T-helper 1 cell treated with Interleukin-12 subunit alpha and Interleukin-12 subunit beta and Interleukin-4 antibody, amounts not matched to agents 30 μg/mL and 1 μg/mL, for 36 hours (primary cell): ENCODE results near the gene EFL1.
A peak's percentile ranks its signal among the peaks of the same experiment; 100 is the strongest.

Source experiments
- H3K27ac Mint-ChIP-seq: one replicate; pipeline ENCODE4 v1.8.0; 2021; ENCODE audit warnings: mild to moderate bottlenecking, mixed read lengths
- H3K27me3 Mint-ChIP-seq: one replicate; pipeline ENCODE4 v1.8.0; 2021; ENCODE audit warnings: low read depth, mixed read lengths
- H3K36me3 Mint-ChIP-seq: one replicate; pipeline ENCODE4 v1.8.0; 2021; ENCODE audit warnings: low read depth, mixed read lengths
- H3K4me1 Mint-ChIP-seq: one replicate; pipeline ENCODE4 v1.8.0; 2021; ENCODE audit warnings: low read depth, mixed read lengths
- H3K4me3 Mint-ChIP-seq: one replicate; pipeline ENCODE4 v1.8.0; 2021; ENCODE audit warnings: mild to moderate bottlenecking, moderate library complexity, mixed read lengths
- H3K9me3 Mint-ChIP-seq: one replicate; pipeline ENCODE4 v1.8.0; 2021; ENCODE audit warnings: mixed read lengths

EFL1 gene

GRCh38 chr15:82174471-82175235 lies 87.9 kb downstream of the EFL1 start:
- no peak overlapping the region for H3K27ac Mint-ChIP-seq
- H3K4me3 Mint-ChIP-seq: no peak overlapping the region
- no peaks in the 10 kb centered on the region for H3K9me3 Mint-ChIP-seq
- H3K27me3 Mint-ChIP-seq: no peaks in the 10 kb centered on the region
- H3K4me1 Mint-ChIP-seq: peaks cover 8% of the 10 kb centered on the region
- peaks cover 2% of the 10 kb centered on the region for H3K36me3 Mint-ChIP-seq

- Mint-ChIP-seq H3K27ac (no peak overlapping the region), H3K4me3 (no peak overlapping the region), H3K36me3 (peaks cover 4% of the 10 kb centered on the region), H3K4me1 (peaks cover 20% of the 10 kb centered on the region), H3K9me3 (no peaks in the 10 kb centered on the region), H3K27me3 (no peaks in the 10 kb centered on the region)
Observed at GRCh38 chr15:82173108-82173507, 89.4 kb downstream of the EFL1 start.

GRCh38 chr15:82172506-82172905 lies 90.0 kb downstream of the EFL1 start:
- Mint-ChIP-seq H3K36me3 (peaks cover 4% of the 10 kb centered on the region), H3K9me3 (no peaks in the 10 kb centered on the region)

GRCh38 chr15:82168757-82169156 lies 93.8 kb downstream of the EFL1 start:
- no peaks in the 10 kb centered on the region for H3K27me3 Mint-ChIP-seq
- H3K36me3 Mint-ChIP-seq: peaks cover 6% of the 10 kb centered on the region
- H3K9me3 Mint-ChIP-seq: no peaks in the 10 kb centered on the region
- no peak overlapping the region for H3K4me3 Mint-ChIP-seq
- peak overlapping the region; percentile 52 for H3K27ac Mint-ChIP-seq
- H3K4me1 Mint-ChIP-seq: peaks cover 41% of the 10 kb centered on the region

More at GRCh38 chr15:82172506-82172905, 90.0 kb downstream of the EFL1 start:
- Mint-ChIP-seq H3K4me3 (no peak overlapping the region), H3K27me3 (no peaks in the 10 kb centered on the region), H3K4me1 (peaks cover 24% of the 10 kb centered on the region), H3K27ac (no peak overlapping the region)

GRCh38 chr15:82168296-82168695 lies 94.2 kb downstream of the EFL1 start:
- H3K27me3 Mint-ChIP-seq: no peaks in the 10 kb centered on the region
- H3K4me3 Mint-ChIP-seq: no peak overlapping the region
- peaks cover 6% of the 10 kb centered on the region for H3K36me3 Mint-ChIP-seq
- no peaks in the 10 kb centered on the region for H3K9me3 Mint-ChIP-seq
- peaks cover 41% of the 10 kb centered on the region for H3K4me1 Mint-ChIP-seq
- H3K27ac Mint-ChIP-seq: peak overlapping the region; percentile 52

GRCh38 chr15:82165948-82166376 lies 96.6 kb downstream of the EFL1 start:
- H3K36me3 Mint-ChIP-seq: peaks cover 13% of the 10 kb centered on the region
- H3K9me3 Mint-ChIP-seq: no peaks in the 10 kb centered on the region
- peaks cover 39% of the 10 kb centered on the region for H3K4me1 Mint-ChIP-seq
- peak overlapping the region; percentile 37 for H3K27ac Mint-ChIP-seq
- peak overlapping the region; percentile 12 for H3K4me3 Mint-ChIP-seq
- no peaks in the 10 kb centered on the region for H3K27me3 Mint-ChIP-seq

- Mint-ChIP-seq H3K9me3 (no peaks in the 10 kb centered on the region), H3K4me1 (peaks cover 2% of the 10 kb centered on the region), H3K36me3 (peaks cover 14% of the 10 kb centered on the region), H3K27ac (no peak overlapping the region), H3K27me3 (no peaks in the 10 kb centered on the region), H3K4me3 (no peak overlapping the region)
Observed at GRCh38 chr15:82159922-82160321, 102.6 kb downstream of the EFL1 start.

GRCh38 chr15:82158811-82159210 lies 103.7 kb downstream of the EFL1 start:
- Mint-ChIP-seq H3K27ac (no peak overlapping the region), H3K9me3 (no peaks in the 10 kb centered on the region), H3K36me3 (peaks cover 14% of the 10 kb centered on the region), H3K27me3 (no peaks in the 10 kb centered on the region), H3K4me1 (peaks cover 2% of the 10 kb centered on the region), H3K4me3 (no peak overlapping the region)

- Mint-ChIP-seq H3K27me3 (no peaks in the 10 kb centered on the region), H3K36me3 (peaks cover 20% of the 10 kb centered on the region), H3K4me1 (peaks cover 2% of the 10 kb centered on the region), H3K27ac (no peak overlapping the region), H3K4me3 (no peak overlapping the region), H3K9me3 (no peaks in the 10 kb centered on the region)
Observed at GRCh38 chr15:82150645-82151044, 111.9 kb downstream of the EFL1 start.

GRCh38 chr15:82146990-82147461 lies 115.5 kb downstream of the EFL1 start:
- H3K27me3 Mint-ChIP-seq: no peaks in the 10 kb centered on the region
- H3K4me3 Mint-ChIP-seq: no peak overlapping the region
- H3K4me1 Mint-ChIP-seq: no peaks in the 10 kb centered on the region
- no peaks in the 10 kb centered on the region for H3K9me3 Mint-ChIP-seq
- no peak overlapping the region for H3K27ac Mint-ChIP-seq
- H3K36me3 Mint-ChIP-seq: peaks cover 19% of the 10 kb centered on the region

- Mint-ChIP-seq H3K9me3 (no peaks in the 10 kb centered on the region), H3K4me1 (no peaks in the 10 kb centered on the region), H3K27ac (no peak overlapping the region), H3K27me3 (no peaks in the 10 kb centered on the region), H3K36me3 (peaks cover 16% of the 10 kb centered on the region), H3K4me3 (no peak overlapping the region)
Observed at GRCh38 chr15:82146576-82146975, 116.0 kb downstream of the EFL1 start.

GRCh38 chr15:82143390-82144385 lies 118.8 kb downstream of the EFL1 start:
- Mint-ChIP-seq H3K9me3 (no peaks in the 10 kb centered on the region), H3K4me3 (no peak overlapping the region), H3K36me3 (peaks cover 5% of the 10 kb centered on the region), H3K27ac (no peak overlapping the region), H3K27me3 (no peaks in the 10 kb centered on the region), H3K4me1 (peaks cover 8% of the 10 kb centered on the region)

GRCh38 chr15:82140886-82141285 lies 121.6 kb downstream of the EFL1 start:
- no peaks in the 10 kb centered on the region for H3K9me3 Mint-ChIP-seq
- H3K4me1 Mint-ChIP-seq: peaks cover 8% of the 10 kb centered on the region
- no peaks in the 10 kb centered on the region for H3K27me3 Mint-ChIP-seq
- no peak overlapping the region for H3K4me3 Mint-ChIP-seq
- H3K27ac Mint-ChIP-seq: no peak overlapping the region
- peaks cover 12% of the 10 kb centered on the region for H3K36me3 Mint-ChIP-seq

GRCh38 chr15:82139823-82140268 lies 122.7 kb downstream of the EFL1 start:
- no peak overlapping the region for H3K27ac Mint-ChIP-seq

More at GRCh38 chr15:82139823-82140268, 122.7 kb downstream of the EFL1 start:
- H3K4me1 Mint-ChIP-seq: peaks cover 8% of the 10 kb centered on the region
- H3K4me3 Mint-ChIP-seq: no peak overlapping the region
- H3K36me3 Mint-ChIP-seq: peaks cover 12% of the 10 kb centered on the region
- H3K27me3 Mint-ChIP-seq: no peaks in the 10 kb centered on the region
- no peaks in the 10 kb centered on the region for H3K9me3 Mint-ChIP-seq
